Testis (tissue), 5 donors: ENCODE data around the gene KIFAP3. TPM values are rescaled to one million over a fixed set of nuclear protein-coding genes. Genes with fewer than 3 reads are reported as not detected.
A peak's percentile ranks its signal among the peaks of the same experiment; 100 is the strongest.
"Not testable (repeated sequence)": the region's sequence is repeated elsewhere in the genome, so short reads cannot be mapped to it uniquely, and the experiment has no call there.

Experiments
- DNase-seq: peaks from one replicate; pipeline ENCODE4 v3.0.0-alpha.2; 2019
- H3K27ac ChIP-seq, 2 donors: fragments of 200-600 bp; sonication (generic); one replicate each; pipeline ENCODE4 v1.5.1; 2019
- H3K27me3 ChIP-seq: fragments of 200-600 bp; sonication (generic); one replicate; pipeline ENCODE4 v1.5.1; 2019
- H3K36me3 ChIP-seq: fragments of 200-600 bp; sonication (generic); one replicate; pipeline ENCODE4 v1.5.1; 2017; ENCODE audit warnings: low read depth; ENCODE audit errors: missing control alignments
- H3K4me1 ChIP-seq: fragments of 200-600 bp; sonication (generic); one replicate; pipeline ENCODE4 v1.5.1; 2019
- H3K4me3 ChIP-seq, 2 donors: fragments of 200-600 bp; sonication (generic); one replicate each; pipeline ENCODE4 v1.5.1; 2017 to 2019
- H3K9me3 ChIP-seq: fragments of 200-600 bp; sonication (generic); one replicate; pipeline ENCODE4 v1.5.1; 2017
- POLR2A ChIP-seq: fragments of 450-650 bp; IDR thresholded peaks from one replicate; pipeline ENCODE4 v1.6.1; 2017; ENCODE audit warnings: antibody characterized with exemption, mild to moderate bottlenecking, moderate library complexity
- WGBS, 2 donors: methylation state at CpG; one replicate each; pipeline ENCODE4 v1.1.5; 2018; 5-methylcytosine and 5-hydroxymethylcytosine counted together
- intact Hi-C: fragments of 100-400 bp; cut with DNase I; formaldehyde crosslinking; loops from one replicate; pipeline ENCODE4 v1.15.1; 2023; ENCODE audit warnings: low total_unique reads
- long read RNA-seq, 2 donors: transcript quantifications; one replicate each; lab custom pipeline, GENCODE V29; 2026
- polyA plus RNA-seq: library from polyadenylated mRNA; stranded (reverse); fragments of 350-450 nt; fragmentation: Illumina TruSeq; extraction: RNeasy Lipid Tissue Mini Kit (QIAGEN cat#74804); gene quantifications from one replicate; pipeline ENCODE4 v1.2.3, GENCODE V29; 2014; ENCODE audit warnings: low read depth, low replicate concordance; ENCODE audit not compliant: insufficient read depth
- total RNA-seq, 2 donors: library from RNA; depleted of rRNA; stranded (reverse); fragments of >200 nt; gene quantifications; one replicate each; pipeline ENCODE4 v1.2.3, GENCODE V29; 2016
- TF ChIP-seq, protein P1 (sequence below), 3 experiments: fragments of 450-650 bp in 2 of 3; fragments of 200-600 bp in 1 of 3; sonication (generic) in 1 of 3; IDR thresholded peaks; one replicate each; pipeline ENCODE4 v1.5.1; 2016 to 2019; ENCODE audit warnings: antibody characterized with exemption in 3 of 3, mild to moderate bottlenecking in 2 of 3, moderate library complexity in 1 of 3

KIFAP3 gene
- total RNA-seq (10 to 100 TPM; 52.9 to 80.8 TPM), polyA plus RNA-seq (60.6 TPM)
- long read RNA-seq, donor 1, transcript KIFAP3-201 (20 exons, 2,957 nt): major isoform, 9 of 22 reads
- long read RNA-seq, donor 1, partial matches to known transcripts: 13 of 22 reads
- long read RNA-seq, donor 1, other reads (novel, unspliced or antisense): 0 of 22 reads
- long read RNA-seq, donor 2, transcript KIFAP3-201 (20 exons, 2,957 nt): major isoform, 10 of 16 reads
- long read RNA-seq, donor 2, partial matches to known transcripts: 6 of 16 reads
- long read RNA-seq, donor 2, other reads (novel, unspliced or antisense): 0 of 16 reads

GRCh38 chr1:170074250-170075157 is at the start of gene KIFAP3:
KIFAP3 (minus strand) TSS chr1:170074695; CDS start chr1:170074467, 228 bp downstream.
- Histone ChIP-seq H3K36me3 (no peaks in the 10 kb centered on the region), H3K4me1 (peaks cover 6% of the 10 kb centered on the region), H3K27me3 (no peaks in the 10 kb centered on the region), H3K9me3 (no peaks in the 10 kb centered on the region), H3K27ac (peak within 1 kb of the TSS; percentile 69 to 88), H3K4me3 (peak within 1 kb of the TSS; percentile 73 to 82)
- DNase-seq: peak; percentile 97
- TF ChIP-seq, protein P1, sequence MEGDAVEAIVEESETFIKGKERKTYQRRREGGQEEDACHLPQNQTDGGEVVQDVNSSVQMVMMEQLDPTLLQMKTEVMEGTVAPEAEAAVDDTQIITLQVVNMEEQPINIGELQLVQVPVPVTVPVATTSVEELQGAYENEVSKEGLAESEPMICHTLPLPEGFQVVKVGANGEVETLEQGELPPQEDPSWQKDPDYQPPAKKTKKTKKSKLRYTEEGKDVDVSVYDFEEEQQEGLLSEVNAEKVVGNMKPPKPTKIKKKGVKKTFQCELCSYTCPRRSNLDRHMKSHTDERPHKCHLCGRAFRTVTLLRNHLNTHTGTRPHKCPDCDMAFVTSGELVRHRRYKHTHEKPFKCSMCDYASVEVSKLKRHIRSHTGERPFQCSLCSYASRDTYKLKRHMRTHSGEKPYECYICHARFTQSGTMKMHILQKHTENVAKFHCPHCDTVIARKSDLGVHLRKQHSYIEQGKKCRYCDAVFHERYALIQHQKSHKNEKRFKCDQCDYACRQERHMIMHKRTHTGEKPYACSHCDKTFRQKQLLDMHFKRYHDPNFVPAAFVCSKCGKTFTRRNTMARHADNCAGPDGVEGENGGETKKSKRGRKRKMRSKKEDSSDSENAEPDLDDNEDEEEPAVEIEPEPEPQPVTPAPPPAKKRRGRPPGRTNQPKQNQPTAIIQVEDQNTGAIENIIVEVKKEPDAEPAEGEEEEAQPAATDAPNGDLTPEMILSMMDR (IDR thresholded peaks at IDR 0.05): peak; percentile 46 to 73 (median 67)
- no peak for TF ChIP-seq POLR2A
- intact Hi-C loops: no loop called here
- WGBS, 2 donors: 0 to 1% methylated on average over 28 to 39 of the region's 39 CpGs

GRCh38 chr1:170122366-170122765 is 47.9 kb upstream of the KIFAP3 start:
- TF ChIP-seq, protein P1 (IDR thresholded peaks at IDR 0.05): no peak
- no peak for TF ChIP-seq POLR2A
- no peak for DNase-seq
- H3K36me3 ChIP-seq: no peaks in the 10 kb centered on the region
- no peaks in the 10 kb centered on the region for H3K27me3 ChIP-seq
- H3K9me3 ChIP-seq: no peaks in the 10 kb centered on the region
- 85 to 90% methylated on average over 6 of the region's 6 CpGs for WGBS, 2 donors
- H3K4me3 ChIP-seq: no peak overlapping the region
- no peak overlapping the region for H3K27ac ChIP-seq
- H3K4me1 ChIP-seq: no peaks in the 10 kb centered on the region
- intact Hi-C loops: no loop called here

DNA sequence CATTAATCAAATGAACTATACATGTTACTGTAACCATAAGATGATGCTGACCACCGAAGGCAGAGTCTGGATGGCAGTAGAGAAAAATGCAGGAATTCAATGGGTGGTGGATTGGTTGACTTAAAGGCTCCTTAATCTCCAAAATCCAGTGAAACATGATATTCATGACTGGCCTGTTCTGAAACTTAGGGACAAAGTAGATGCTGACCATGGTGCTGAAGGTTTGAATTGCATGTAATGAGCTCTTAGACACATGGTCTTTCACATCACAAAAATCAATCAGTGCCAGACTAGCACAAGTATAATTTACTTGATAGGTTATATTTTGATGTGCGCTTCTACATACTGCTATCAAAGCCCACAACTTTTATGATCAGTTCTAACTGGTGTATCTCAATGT is 40.4 kb upstream of the KIFAP3 start:
- Histone ChIP-seq H3K9me3 (no peaks in the 10 kb centered on the region), H3K27ac (no peak overlapping the region), H3K36me3 (no peaks in the 10 kb centered on the region), H3K4me1 (no peaks in the 10 kb centered on the region), H3K4me3 (no peak overlapping the region), H3K27me3 (no peaks in the 10 kb centered on the region)
- WGBS, 2 donors: 88 to 91% methylated on average over 2 of the region's 2 CpGs
- intact Hi-C loops: no loop called here
- TF ChIP-seq POLR2A: no peak
- TF ChIP-seq, protein P1 (IDR thresholded peaks at IDR 0.05): no peak
- DNase-seq: no peak

DNA sequence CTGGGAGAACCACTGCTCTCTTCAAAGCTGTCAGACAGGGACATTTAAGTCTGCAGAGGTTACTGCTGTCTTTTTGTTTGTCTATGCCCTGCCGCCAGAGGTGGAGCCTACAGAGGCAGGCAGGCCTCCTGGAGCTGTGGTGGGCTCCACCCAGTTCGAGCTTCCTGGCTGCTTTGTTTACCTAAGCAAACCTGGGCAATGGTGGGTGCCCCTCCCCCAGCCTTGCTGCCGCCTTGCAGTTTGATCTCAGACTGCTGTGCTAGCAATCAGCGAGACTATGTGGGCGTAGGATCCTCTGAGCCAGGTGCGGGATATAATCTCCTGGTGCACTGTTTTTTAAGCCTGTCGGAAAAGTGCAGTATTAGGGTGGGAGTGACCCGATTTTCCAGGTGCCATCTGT is 38.6 kb upstream of the KIFAP3 start:
- intact Hi-C loops, H3K9me3 ChIP-seq, H3K27me3 ChIP-seq, DNase-seq, H3K36me3 ChIP-seq, H3K4me3 ChIP-seq, H3K27ac ChIP-seq, H3K4me1 ChIP-seq: not testable (repeated sequence)
- 96 to 100% methylated on average over 3 to 8 of the region's 8 CpGs for WGBS, 2 donors

DNA sequence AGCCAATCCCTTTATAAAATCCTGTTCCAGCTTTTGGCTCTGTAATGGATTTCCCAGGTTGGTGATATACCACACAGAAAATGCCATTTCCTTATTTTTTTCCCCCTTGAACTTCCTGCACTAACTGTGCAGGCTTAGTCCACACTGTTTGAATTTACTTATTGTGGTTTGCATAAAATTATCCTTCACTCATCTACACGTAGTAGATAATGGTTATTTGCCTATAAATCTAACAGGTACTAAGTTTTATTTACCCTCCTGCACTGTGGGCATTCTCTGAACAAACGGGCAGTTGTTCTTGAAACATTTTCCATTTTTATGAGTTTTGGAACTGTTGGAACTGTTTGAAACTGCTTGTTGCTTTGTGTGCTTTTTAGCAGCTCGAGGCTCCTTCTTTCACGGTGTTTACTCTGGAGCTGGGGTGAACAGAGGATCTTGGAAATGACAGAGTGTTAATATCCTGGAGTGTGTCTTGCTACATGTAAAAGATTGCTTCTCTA is 23.0 kb upstream of the KIFAP3 start:
- TF ChIP-seq, protein P1 (IDR thresholded peaks at IDR 0.05): no peak
- TF ChIP-seq POLR2A: no peak
- Histone ChIP-seq H3K27me3 (no peaks in the 10 kb centered on the region), H3K9me3 (no peaks in the 10 kb centered on the region), H3K36me3 (no peaks in the 10 kb centered on the region), H3K4me3 (no peak overlapping the region), H3K27ac (no peak overlapping the region), H3K4me1 (no peaks in the 10 kb centered on the region)
- intact Hi-C loops: no loop called here
- DNase-seq: no peak
- 29 to 40% methylated on average over 4 of the region's 4 CpGs for WGBS, 2 donors
